ENCODE measurements around the gene MGST3.
"Not testable (repeated sequence)": the region's sequence is repeated elsewhere in the genome, so short reads cannot be mapped to it uniquely, and the experiment has no call there.

The MGST3 gene

DNA sequence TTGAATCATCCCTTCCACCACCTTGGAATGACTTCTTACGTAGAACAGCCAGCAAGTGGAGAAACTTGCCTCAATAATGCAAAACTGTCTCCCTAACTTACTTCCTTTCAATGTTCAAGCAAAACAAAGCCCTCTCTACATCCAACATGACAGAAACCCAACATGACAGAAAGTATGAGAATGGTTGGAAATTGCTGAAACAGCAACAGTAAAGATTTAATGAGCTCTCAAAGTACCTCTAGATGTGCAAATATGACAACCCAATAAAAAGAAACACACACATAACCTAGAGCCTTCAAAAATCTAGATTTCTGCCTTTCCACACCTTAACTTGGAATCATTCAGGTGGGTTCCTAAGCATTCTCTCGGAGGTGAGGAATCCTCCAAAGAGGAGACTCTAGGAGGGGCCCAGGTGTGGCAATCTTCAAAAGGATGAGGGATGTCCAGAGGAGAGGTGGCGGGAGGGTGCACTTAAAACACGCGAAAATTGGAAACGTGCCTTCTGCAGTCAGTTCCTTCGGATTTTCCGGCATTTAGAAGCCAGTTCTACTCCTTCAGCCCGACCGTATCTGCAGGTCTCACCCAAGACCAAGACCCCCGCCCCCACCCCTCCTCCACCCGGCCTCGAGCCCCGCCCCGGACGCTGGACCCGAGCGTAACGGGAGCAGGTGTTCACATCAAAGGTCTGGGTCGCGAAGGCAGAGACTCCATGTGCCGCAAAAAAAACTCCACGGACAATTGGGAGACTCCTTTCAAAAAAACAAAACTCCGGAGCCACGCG, 996 bp upstream of the MGST3 start:
- no peak for DNase-seq

DNA sequence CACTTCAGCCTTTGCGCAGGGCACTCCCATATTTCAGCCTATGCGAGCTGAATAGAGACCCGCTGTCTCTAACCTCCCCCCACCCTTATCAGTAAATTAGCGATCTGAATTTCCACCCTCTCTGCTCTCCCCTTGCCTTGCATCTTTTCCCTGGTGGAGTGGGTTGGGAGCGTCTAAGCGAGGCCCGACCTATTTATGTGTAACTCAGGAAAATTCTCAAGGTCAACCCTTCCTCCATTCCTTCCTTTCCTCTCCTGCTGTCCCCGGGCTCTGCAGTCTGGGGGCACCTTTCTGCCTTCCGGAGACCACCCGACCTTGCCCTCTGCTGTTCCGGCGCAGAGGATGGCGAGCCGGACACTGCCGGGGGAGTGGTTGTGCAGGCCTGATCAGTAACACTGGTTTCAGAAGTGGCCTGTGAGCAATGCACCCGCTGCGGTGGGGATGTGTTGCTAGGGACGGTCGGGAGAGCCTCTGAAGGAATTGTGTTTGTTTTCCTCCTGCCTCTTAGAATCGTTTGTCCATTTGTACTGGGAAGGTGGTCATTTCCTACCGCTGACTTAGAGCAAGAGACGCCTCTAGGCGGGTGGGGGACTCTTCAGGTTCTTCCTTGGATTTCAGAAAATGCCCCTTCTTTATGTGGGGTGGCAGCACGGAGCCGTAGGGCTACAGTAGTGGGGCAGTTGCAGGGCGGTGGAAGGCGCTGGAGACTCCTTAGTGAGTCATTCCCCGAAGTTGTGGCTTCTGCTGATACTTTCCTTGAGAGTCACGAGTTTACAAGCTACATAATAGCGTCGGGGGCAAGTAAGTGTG, 513 bp downstream of the MGST3 start:
- DNase-seq, result peak; percentile 30

DNA sequence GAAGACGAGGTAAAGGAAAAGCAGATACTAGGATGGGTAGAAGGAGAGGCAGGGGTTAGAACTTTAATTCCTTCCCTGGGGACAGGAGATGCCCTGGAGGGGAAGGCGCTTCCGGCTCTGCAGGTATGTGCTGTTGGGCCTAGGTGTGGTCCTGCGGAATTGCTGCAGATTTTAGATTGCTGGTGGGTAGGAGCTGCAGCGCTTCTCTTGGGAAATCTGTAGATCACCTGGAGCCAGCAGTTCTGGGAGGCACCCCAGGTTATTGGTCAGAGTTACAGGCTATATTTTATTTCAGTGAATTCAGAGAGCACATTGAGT, 1.1 kb downstream of the MGST3 start:
- DNase-seq, result no peak

GRCh38 chr1:165632491-165632890, 1.5 kb downstream of the MGST3 start:
- DNase-seq, result no peak

- no peak for DNase-seq
Observed at GRCh38 chr1:165633614-165634013, 2.6 kb downstream of the MGST3 start.

DNA sequence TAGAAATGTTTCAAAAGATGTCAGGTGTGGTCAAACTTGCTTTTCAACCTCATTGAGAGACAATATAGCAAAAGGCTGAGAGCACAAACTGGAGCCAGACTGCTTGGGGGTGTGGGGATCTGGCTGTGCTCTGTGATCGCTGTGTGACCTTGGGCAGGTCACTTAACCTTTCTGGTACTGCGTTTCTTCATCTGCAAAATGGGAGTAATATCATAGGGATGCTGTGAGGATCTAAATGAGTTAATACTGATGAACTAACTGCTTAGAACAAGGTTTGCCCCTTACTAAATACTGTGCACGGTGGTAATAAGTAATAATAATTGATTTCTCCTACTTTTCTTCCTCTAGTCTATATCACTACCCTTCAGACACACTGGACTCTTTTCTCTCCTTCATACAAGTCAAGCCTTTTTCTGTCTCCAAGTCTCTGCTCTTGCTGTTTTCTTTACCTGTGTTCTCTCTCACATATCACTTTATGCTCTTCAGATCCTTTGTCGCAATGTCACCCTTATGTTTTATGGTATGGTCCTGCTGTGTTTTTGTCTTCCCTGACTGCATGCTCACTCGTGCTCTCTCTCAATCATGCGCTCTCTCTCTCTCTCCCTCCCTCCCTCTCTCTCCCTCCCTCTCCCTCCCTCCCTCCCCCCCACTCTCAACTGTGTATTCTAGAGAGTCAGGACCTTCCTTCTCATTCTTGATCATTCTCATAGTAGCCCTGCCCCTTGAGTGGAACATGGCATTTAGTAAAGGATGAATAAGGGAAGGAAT, 3.3 kb downstream of the MGST3 start:
- no peak for DNase-seq

DNA sequence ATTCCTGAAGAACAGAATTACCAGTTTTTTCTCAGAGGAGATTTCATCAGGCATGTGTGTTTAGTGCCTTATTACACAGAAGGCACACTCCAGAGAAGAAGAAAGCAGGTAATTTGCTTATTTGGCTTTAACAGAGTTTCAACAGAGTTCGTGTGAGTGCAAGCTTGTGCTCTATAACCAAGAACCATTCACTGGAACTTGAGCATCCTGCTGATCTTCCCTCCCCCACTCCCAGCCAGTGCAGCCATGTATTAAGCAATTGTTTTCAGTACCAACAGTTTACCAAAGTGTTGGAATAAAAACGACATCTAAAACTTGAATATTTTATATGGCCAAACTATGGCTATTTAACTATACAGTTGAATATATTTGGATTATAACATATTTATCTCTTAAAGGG, 4.3 kb downstream of the MGST3 start:
- DNase-seq, result no peak

DNA sequence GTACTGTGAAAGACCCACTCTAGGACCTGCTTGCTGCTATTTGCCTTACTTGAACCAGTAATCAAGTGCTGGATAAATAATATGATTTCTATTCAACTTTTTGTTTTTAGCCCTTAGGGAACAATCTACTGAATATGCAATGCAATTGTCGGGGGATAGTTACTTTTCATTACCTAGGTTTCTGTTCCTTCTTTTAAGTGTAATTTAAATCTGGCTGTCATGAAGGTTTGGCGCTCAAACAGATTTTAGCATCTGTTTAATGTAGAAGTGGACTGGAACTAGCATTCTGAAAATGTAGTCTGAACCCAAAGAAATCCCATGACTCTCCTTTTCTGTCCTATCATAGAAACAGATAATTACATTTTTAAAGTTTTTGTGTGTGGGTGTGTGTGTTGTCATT, 4.8 kb downstream of the MGST3 start:
- DNase-seq, result no peak

- DNase-seq, result no peak
Observed at GRCh38 chr1:165637427-165637826, 6.4 kb downstream of the MGST3 start.

- DNase-seq, result not testable (repeated sequence)
Observed at GRCh38 chr1:165638211-165638610, 7.2 kb downstream of the MGST3 start.

GRCh38 chr1:165639821-165640623, 9.0 kb downstream of the MGST3 start:
- no peak for DNase-seq

GRCh38 chr1:165641231-165641987, 10.4 kb downstream of the MGST3 start:
- DNase-seq, result no peak

GRCh38 chr1:165644064-165644735, 13.2 kb downstream of the MGST3 start:
- DNase-seq, result no peak

GRCh38 chr1:165645654-165646366, 14.8 kb downstream of the MGST3 start:
- peak; percentile 25 for DNase-seq

DNA sequence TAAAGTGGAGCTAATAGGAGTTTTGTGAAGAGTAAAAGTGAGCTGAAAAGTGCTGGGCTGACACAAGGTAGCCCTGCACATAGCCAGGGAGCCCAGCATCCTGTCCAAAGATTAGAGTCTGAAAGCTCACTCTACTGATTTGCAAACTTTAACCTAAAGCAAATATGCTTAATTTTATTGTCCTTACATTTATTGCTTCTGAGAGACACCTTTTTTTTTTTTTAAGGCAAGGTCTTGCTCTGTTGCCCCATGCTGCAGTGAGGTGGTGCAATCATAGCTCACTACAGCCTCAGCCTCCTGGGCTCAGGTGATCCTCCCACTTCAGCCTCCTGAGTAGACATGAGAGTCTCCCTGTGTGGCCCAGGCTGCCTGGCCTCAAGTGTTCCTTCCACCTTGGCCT, 16.5 kb downstream of the MGST3 start:
- DNase-seq, result no peak

DNA sequence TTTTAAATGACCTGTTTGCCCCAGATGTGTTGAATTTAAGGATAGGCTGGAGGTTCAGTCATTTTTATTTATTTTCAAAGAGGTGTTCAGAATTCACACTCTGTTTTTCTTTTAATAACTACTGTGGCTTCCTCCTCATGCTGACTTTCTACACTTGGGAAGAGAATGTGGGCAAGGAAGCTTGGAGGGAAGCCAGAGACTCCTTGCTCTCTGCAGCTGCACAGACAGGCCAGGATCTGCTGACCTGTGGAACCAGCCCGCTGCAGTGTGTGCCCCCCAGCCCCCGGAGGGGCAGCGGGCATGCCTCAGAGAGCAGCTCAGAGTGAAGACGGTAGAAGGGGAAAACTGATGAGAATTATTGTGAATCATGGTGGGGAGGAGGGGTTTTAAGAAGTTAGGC, 16.9 kb downstream of the MGST3 start:
- no peak for DNase-seq

GRCh38 chr1:165648919-165649572, 18.0 kb downstream of the MGST3 start:
- no peak for DNase-seq

DNA sequence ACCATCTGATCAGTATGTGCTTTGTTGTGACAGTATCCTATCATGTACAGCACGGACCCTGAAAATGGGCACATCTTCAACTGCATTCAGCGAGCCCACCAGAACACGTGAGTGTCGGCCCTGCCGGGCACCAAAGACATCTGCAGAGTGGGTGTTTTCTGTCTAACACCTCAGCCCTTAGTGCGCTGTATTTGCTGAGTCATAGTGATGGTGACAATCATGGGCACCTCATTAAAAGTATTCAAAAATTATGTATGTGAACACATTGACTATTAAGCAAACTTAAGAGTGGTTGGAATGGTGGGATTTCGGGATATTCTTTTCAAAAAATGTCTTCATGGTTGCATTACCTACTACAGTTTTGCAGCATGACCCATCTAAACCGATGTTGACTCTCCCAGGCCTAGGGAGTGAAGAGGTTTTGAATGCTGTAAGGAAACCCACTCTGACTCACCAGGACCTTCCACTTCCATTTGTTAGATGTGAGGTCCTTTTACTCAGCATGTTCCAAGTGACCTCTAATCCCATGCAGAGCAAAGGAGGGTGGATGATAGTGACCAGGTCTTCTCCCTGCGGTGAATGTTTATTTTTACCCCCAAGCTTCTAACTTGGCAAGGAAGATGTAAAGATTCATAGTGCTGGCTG, 20.1 kb downstream of the MGST3 start:
- DNase-seq, result no peak

DNA sequence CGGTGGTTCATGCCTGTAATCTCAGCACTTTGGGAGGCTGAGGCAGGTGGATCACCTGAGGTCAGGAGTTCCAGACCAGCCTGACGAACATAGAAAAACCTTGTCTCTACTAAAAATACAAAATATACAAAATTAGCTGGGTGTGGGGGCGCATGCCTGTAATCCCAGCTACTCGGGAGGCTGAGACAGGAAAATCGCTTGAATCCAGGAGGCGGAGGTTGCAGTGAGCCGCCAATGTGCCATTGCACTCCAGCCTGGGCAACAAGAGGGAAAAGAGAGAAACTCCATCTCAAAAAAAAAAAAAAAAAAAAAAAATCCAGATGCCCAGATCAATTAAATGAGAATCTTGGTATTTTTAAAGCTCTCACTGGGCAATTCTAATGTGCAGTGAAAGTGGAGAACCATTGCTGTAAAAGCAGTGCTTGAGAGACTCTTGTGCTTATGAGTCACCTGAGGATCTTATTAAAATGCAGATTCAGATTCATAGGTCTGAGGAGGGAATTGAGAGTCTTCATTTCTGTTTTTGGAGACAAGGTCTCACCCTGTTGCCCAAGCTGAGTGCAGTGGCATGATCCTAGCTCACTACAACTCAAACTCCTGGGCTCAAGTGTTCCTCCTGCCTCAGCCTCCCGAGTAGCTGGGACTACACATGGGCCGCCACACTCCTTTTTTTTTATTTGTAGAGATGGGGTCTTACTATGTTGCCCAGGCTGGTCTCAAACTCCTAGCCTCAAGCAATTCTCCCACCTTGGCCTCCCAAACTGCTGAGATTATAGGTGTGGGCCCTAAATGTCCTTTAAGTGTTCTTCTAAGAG, 27.9 kb downstream of the MGST3 start:
- DNase-seq, result not testable (repeated sequence)
